ENCODE data around the gene IL1RAPL1.

GRCh38 chrX:29641461-29641860 is 1054.2 kb downstream of the IL1RAPL1 start:
- TF ChIP-seq, protein P1, sequence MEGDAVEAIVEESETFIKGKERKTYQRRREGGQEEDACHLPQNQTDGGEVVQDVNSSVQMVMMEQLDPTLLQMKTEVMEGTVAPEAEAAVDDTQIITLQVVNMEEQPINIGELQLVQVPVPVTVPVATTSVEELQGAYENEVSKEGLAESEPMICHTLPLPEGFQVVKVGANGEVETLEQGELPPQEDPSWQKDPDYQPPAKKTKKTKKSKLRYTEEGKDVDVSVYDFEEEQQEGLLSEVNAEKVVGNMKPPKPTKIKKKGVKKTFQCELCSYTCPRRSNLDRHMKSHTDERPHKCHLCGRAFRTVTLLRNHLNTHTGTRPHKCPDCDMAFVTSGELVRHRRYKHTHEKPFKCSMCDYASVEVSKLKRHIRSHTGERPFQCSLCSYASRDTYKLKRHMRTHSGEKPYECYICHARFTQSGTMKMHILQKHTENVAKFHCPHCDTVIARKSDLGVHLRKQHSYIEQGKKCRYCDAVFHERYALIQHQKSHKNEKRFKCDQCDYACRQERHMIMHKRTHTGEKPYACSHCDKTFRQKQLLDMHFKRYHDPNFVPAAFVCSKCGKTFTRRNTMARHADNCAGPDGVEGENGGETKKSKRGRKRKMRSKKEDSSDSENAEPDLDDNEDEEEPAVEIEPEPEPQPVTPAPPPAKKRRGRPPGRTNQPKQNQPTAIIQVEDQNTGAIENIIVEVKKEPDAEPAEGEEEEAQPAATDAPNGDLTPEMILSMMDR (IDR thresholded peaks at IDR 0.05) = no peak
- no peak for TF ChIP-seq POLR2A (IDR thresholded peaks at IDR 0.05)

Data from thyroid gland (tissue), 4 donors.